HG02610 (cell line): Measurements from ENCODE around the gene CCN6.
"Not testable (repeated sequence)": the region's sequence is repeated elsewhere in the genome, so short reads cannot be mapped to it uniquely, and the experiment has no call there.

Source experiments
- ATAC-seq: cut with Tn5 transposase; IDR thresholded peaks from one replicate; pipeline ENCODE4 v1.9.1; 2021; ENCODE audit warnings: mild to moderate bottlenecking, moderate library complexity; ENCODE audit not compliant: unreplicated experiment

The CCN6 gene

DNA sequence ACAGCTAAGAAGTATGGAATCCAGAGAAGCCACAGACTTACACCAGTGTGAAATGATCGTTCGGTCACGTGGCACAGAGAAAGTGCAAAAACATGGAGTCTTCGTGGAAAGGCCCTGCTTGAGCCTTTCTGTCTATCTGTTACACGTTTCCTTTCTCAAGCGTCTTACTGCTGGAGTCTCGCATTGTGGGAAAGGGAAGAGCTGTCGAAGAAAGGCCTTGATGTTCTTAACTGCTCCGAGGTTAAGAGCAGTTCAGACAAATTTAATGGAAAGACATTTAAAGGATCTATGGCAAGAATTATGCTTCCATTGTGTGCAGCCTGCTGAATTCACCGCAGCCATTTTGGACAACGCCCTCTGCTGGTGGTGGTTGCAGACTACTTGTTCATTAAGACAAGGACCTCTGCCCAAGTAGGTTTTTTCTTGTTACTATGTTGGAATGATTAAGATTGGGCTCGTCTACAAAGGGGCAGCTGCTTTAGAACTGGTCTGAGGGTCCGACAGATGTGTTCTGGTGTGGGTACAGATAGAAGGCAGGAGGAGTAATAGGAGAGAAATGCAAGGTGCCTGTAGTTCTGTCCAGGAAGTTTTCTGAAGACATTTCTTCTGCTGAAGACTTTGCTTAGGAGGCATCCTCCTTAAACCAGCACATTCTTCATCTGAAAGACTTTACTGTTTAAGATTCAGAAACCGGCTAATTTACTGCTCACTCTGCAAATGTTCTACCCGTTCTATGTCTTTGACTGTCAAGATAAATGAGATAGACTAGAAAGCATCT, 24.7 kb upstream of the CCN6 start:
- peak; percentile 60 for ATAC-seq

DNA sequence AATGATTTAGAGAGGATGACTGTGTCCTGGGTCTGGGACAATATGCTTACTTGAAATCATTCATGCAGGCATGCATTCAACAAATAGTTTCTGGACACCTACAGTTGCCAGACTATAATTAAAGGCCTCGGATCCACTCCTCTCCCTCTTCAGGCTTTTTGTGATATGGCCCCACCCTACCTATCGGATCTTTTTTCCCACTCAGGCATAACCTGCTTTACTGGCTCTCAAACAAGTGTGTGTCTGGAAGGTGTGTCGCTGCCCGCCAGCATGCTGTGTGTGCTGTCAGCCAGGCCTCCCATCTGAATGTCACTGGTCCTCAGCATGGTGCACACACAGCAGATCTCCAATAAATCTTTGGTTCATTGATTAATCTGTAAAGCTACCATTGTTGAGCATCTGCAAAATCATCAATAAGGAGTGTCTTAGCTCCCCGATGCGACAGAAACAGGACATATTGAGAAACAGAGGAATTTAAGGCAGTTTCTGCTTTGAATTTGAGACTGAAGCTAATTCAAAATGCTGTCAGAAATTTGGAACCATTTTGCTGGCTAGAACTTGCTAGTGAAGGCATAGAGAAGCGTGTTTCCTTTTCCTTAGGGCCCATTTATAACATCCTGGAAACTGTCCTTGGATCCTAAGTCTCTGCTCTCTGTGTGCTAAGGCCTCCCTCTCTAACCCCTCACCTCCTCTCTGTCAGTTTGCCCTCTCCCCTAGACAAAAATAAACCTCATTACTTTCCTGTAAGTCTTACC, 23.5 kb upstream of the CCN6 start:
- ATAC-seq: no peak

GRCh38 chr6:112030961-112031660, 22.8 kb upstream of the CCN6 start:
- ATAC-seq: no peak

GRCh38 chr6:112031960-112032359, 21.9 kb upstream of the CCN6 start:
- no peak for ATAC-seq

DNA sequence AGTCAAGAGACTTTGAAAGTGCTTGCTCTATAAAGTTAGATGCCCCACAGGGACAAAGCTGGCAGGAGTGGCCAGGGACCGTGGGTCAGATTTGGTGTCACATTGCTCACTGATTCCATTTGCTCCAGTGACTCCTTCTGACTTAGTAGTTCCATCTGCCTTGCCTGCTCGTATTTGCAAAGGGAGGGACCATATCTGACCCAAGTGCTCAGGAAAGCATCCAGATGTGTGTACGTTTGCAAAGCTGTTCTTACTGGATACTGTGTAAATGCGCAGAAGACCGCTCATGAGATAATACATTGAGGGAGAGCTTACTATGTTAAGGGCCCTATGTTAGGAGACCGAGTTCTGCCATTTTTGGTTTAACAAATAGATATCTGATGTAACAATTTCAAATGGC, 21.2 kb upstream of the CCN6 start:
- ATAC-seq: no peak

- ATAC-seq: no peak
These were observed 19.9 kb upstream of the CCN6 start for GRCh38 chr6:112033791-112034615.

GRCh38 chr6:112034616-112034995, 19.3 kb upstream of the CCN6 start:
- ATAC-seq: no peak

- no peak for ATAC-seq
These were observed 17.7 kb upstream of the CCN6 start for GRCh38 chr6:112036088-112036637.

DNA sequence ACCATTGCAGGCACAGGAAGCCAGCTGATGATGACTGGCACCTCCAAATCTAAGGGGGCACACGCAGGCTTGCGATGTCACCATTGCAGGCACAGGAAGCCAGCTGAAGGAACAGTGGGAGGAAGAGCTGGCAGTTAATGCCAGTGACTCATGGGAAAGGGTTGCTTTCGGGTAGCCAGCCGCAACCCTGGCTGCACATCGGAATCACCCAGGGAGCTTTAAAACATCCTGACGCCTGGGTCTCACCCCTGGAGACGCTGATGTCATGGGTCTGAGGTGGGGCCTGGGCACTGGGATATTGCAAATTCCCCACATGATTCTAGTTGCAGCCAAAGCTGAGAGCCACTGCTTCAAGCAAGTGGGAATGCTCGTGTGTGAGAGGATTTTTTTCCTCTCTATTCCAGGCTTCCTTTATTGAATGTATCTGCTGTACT, 16.1 kb upstream of the CCN6 start:
- no peak for ATAC-seq

DNA sequence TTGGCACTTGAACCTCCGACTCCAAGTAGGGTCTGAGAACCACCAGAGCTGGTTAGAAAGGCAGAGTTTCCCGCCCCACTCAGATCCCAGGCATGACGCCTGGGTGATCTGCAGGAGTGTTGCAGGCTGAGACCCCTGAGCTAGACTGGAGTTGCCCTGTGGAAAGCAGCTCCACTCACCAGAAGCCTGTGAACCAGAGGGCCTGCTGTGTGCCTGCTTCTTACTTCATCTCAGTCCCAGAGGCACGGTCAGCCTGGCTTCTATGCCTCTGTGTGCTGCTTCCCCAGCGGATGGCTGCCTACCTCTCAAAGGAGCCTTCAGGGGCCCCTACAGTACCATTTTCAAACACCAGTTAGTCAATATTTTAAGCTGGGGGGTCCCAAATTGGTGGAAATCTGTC, 15.6 kb upstream of the CCN6 start:
- no peak for ATAC-seq

DNA sequence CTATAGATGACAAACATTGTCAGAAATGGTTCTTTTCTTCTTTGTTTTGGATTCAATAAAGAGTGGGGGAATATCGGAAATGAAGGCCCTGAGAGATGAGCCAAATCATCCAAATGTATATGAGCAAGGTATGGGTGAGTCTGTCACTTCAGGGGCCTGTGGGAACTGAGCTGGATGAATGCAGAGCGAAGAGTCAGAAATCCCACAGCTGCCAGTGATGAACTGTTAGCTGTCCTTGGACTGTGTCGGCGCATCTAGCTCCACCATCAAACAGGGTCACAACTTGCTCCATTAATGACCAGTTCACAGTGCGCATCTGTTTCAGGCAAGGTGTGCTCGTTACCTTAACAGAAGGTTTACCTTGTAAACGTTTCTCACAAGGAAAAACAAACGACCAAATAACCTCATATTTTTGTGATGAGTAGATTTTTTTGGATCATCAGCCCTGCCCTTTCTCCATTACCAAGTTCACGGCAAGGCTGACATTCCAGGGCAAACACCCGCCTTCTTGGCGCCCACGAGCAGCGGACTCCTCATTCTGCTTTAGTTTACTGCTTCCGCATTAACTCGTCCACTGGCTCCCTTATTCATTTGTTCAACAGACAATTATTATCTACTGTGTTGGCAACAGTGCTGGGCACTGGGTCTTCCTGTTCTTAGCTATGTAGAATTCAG, 15.0 kb upstream of the CCN6 start:
- no peak for ATAC-seq

DNA sequence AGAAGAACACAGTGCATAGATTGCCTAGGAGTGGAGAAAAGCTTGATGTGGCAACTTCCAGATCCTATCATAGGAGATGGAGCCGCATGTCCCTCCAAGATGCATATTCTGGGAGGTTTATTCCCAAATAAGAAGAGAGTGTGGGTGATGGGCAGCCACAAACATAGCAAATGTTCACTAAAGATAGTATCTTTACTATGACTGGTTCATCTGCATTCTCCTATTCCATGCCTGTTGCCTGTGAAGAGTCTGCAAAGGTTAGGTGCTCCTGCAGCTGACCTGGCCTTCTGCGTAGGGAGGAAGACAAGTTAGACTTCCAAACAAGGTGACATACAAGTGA, 14.5 kb upstream of the CCN6 start:
- no peak for ATAC-seq

DNA sequence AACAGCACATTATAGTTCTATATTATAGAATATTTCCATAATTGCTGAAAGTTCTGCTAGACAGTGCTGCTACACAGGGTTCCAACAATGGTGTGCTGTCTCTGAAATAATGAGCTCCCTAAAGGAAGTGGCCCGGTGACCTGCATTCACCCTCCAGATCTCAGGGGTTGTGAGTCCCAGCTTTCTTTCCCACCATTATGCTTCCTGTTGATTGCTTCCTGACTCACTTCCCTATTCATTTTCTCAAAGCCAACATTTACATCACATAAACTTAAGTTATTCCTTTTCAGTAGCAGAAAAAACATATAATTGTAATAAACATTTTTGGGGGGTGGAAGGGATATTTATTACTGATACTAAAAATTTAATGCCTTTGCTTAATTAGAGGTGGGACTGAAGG, 12.9 kb upstream of the CCN6 start:
- ATAC-seq: no peak

DNA sequence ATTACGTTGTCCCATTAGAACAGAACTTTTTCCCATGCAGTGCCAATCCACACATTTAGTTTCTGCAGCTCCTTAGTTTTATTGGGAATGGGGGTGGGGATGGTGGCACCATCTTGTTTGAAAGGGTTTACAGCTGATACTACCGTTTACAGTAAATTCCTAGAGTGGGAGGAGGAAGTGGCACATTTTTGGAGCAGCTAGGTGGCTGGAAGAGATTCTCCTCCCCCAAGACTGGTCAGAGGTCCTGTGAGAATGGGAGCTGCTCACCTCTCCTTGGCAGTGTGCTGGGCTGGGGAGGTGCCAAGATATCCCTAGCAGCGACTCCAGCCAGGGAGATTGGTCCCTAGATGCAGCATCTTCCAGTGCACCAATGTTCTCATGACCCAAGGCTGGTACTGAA, 12.4 kb upstream of the CCN6 start:
- no peak for ATAC-seq

- ATAC-seq: peak; percentile 91
These were observed 10.6 kb upstream of the CCN6 start for GRCh38 chr6:112043032-112044007.

DNA sequence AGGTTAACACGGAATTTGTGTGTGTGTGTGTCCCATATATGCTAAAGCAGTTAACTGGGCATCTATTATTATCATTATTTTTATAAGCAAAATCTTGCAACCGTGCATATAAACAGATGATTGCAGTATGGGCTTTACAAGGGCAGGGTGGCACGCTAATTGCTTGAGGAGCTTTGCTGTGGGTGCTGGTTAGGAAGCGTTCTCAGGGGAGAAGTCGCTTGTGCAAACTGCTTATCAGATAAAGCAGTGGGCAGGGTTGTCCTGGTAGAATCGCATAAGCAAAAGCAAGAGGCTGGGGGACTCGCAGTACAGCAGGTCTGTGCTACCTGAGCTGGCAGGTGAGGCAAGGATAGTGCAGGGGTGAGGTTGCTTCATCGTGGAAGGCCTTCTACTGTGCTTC, 9.7 kb upstream of the CCN6 start:
- ATAC-seq: no peak

DNA sequence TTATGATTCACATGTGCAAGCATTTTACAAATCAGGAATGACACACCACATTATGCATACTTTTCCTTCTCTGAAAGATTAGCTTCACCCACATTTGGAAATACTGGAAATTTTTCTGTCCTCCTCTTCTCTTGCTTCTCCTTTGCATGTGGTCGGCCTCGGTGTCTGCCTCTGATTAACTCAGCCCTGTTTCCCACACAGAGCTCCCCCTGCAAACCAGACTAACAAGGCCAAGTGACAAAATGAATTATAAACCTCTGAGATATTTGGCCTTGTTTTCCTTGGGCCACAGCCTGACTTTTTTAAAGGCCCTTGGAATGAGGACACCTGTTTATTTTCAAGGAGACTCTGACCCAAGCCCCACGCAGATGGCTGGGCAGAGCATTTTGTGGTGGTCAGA, 9.0 kb upstream of the CCN6 start:
- ATAC-seq: no peak

DNA sequence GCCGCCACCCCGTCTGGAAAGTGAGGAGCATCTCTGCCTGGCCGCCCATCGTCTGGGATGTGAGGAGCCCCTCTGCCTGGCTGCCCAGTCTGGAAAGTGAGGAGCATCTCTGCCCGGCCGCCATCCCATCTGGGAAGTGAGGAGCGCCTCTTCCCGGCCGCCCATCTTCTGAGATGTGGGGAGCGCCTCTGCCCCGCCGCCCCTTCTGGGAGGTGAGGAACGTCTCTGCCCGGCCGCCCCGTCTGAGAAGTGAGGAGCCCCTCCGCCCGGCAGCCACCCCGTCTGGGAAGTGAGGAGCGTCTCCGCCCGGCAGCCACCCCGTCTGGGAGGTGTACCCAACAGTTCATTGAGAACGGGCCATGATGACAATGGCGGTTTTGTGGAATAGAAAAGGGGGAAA, 6.4 kb upstream of the CCN6 start:
- not testable (repeated sequence) for ATAC-seq
